Posterior vena cava (tissue), 2 donors: ENCODE results near the gene TMEM202. TPM values are rescaled to one million over a fixed set of nuclear protein-coding genes. Genes with fewer than 3 reads are reported as not detected.
"Not testable (repeated sequence)": the region's sequence is repeated elsewhere in the genome, so short reads cannot be mapped to it uniquely, and the experiment has no call there.

Experiments used
- DNase-seq: peaks from one replicate; pipeline ENCODE4 v3.0.0-alpha.2; 2020; ENCODE audit warnings: low spot score
- intact Hi-C, 2 donors: fragments of 100-400 bp; cut with DNase I; formaldehyde crosslinking; loops; one replicate each; pipeline versions ENCODE4 v1.14.1 to v1.14.2; 2022 to 2023
- total RNA-seq, 2 donors: library from RNA; stranded (reverse); fragmentation: NEBNext Ultra II Directional; extraction: Animal tissue kit (Norgen Biotek cat#: 25700); gene quantifications; one replicate each; pipeline ENCODE4 v1.2.1, GENCODE V29; 2021
- donor health status: DM: yes; HTN: yes; CAD: no.
- donor health status: DM: yes; HTN: yes; CAD: no.

TMEM202 gene
- total RNA-seq, 2 donors from 2014 or later: not detected

DNA sequence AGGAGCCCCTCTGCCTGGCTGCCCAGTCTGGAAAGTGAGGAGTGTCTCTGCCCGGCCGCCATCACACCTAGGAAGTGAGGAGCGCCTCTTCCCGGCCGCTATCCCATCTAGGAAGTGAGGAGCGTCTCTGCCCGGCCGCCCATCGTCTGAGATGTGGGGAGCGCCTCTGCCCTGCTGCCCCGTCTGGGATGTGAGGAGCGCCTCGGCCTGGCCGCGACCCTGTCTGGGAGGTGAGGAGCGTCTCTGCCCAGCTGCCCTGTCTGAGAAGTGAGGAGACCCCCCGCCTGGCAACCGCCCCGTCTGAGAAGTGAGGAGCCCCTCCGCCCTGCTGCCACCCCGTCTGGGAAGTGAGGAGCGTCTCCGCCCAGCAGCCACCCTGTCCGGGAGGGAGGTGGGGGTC, 1.8 kb upstream of the TMEM202 start:
- intact Hi-C loops: loop anchor here in 1 of 2 donors (10.0 kb wide), 1 partner anchor 1862 kb away; no protein-coding TSS in a partner anchor
- DNase-seq: not testable (repeated sequence)

DNA sequence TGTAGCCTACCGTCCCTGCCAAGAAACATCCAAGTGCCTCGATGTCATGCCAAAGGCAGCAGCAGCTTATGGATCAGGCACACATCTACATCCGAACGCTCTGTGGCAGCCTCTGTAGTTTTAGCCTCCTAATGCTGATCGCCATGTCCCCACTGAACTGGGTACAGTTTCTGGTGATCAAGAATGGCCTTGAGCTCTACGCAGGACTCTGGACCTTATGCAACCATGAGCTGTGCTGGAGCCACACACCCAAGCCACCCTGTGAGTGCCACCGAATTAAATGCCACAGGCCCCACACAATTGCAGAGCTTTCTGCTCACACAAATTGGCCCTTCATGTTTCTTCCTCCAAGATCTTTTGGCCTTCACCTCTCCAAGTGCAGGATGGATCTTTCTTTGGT, 543 bp downstream of the TMEM202 start:
- no peak for DNase-seq
- intact Hi-C loops: loop anchor here in 1 of 2 donors (10.0 kb wide), 1 partner anchor 1864 kb away; no protein-coding TSS in a partner anchor

- intact Hi-C loops: no loop called here
- no peak for DNase-seq
These were observed 4.6 kb downstream of the TMEM202 start for GRCh38 chr15:72402726-72403125.

- intact Hi-C loops: no loop called here
- no peak for DNase-seq
These were observed 6.3 kb downstream of the TMEM202 start for GRCh38 chr15:72404356-72404755.

- intact Hi-C loops: no loop called here
- DNase-seq: no peak
These were observed 6.7 kb downstream of the TMEM202 start for GRCh38 chr15:72404841-72405240.

- intact Hi-C loops: no loop called here
- no peak for DNase-seq
These were observed 8.8 kb downstream of the TMEM202 start for GRCh38 chr15:72406936-72407335.

- intact Hi-C loops: no loop called here
- DNase-seq: no peak
These were observed 13.0 kb downstream of the TMEM202 start for GRCh38 chr15:72411111-72411510.

DNA sequence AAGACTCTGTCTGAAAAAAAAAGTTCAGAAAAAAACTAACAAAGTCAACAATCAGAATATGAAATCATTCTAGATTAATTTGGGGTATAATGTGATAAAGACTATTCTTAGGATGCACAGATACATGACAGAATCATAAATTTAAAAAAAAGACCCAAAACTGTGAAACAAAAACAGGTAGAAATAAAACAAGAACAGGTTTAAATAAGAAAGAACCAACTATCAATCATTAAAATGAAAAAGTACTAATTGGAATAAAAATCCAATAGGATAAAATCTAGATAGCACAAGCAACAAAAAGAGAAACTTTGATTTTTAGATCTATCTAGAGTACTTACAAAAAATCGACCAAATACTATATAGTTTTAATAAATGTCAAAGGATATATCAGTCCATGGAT, 13.4 kb downstream of the TMEM202 start:
- intact Hi-C loops: no loop called here
- DNase-seq: no peak

- DNase-seq, intact Hi-C loops: not testable (repeated sequence)
These were observed 15.2 kb downstream of the TMEM202 start for GRCh38 chr15:72413337-72413736.

DNA sequence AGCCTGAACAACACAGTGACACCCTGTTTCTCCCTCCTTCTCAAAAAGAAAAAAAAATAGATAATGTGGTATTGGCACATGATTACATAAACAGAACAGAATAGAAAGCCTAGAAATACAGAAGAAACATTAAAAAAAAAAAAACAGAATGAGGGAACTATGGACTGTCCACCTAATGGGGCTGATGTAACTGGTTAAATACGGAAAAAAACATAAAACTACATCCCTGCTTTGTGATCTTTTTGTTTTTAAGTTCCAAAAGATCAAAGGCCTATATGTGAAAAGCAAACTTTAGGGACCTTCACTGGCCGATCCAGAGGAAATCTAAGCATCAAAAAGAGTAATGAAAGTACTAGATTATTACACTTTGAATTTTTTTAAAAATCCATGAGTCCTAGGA, 17.2 kb downstream of the TMEM202 start:
- DNase-seq: no peak
- intact Hi-C loops: no loop called here

DNA sequence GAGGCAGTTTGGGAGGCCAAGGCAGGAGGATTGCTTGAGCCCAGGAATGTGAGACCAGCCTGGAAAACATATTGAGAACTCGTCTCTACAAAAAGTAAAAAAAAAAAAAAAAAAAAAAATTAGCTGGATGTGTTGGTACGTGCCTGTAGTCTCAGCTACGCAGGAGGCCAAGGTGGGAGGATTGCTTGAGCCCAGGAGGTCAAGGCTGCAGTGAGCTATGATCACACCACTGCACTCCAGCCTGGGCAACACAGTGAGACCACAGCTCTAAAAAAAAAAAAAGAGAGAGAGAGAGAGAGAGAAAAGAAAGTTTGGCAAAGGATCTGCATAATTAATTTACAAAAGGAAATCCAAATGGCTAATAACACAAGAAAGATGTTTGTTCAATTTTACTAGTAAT, 21.7 kb downstream of the TMEM202 start:
- intact Hi-C loops, DNase-seq: not testable (repeated sequence)

GRCh38 chr15:72420576-72420975, 22.5 kb downstream of the TMEM202 start:
- DNase-seq: no peak
- intact Hi-C loops: no loop called here

DNA sequence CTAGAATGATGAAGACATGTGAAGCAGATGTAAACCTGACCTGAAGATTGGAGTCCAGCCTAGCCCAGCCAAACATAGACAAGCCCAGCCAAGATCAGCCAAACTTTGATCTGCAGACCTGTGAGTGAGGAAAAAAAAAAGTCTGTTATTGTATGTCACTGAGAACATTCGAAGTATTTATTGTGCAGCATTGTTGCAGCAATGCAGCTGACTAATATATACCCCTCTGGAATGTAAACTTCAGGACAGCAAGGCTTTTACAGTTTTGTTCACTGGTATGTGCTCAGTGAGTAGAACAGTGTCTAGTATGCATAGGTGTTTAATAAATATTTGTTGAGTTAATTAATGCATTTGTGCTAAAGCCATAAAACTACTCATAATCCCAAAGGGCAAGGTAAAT, 23.4 kb downstream of the TMEM202 start:
- no peak for DNase-seq

GRCh38 chr15:72423256-72423655, 25.2 kb downstream of the TMEM202 start:
- intact Hi-C loops: no loop called here

More for the DNA sequence above, 23.4 kb downstream of the TMEM202 start:
- intact Hi-C loops: no loop called here

DNA sequence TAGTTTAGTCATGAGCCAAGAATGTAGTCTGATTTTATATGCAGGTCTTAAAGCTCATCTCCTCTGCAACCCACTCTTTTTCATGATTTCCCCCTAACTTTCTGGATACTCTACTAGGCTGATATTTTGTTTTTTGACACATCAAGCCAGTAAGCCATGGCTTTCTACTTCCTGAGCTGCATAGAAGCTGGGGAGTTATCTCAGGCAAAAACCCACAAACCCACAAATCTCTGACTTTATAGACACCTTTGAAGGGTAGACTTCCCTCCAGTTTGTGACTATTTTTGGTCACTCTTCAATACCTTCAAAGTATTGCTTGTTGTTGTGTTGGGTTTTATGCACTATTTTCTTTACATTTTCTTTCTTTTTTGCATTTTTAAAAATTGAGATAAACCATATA, 28.6 kb downstream of the TMEM202 start:
- no peak for DNase-seq
- intact Hi-C loops: no loop called here

More at GRCh38 chr15:72423256-72423655, 25.2 kb downstream of the TMEM202 start:
- DNase-seq: no peak

GRCh38 chr15:72437650-72438316, 39.7 kb downstream of the TMEM202 start:
- intact Hi-C loops: no loop called here
- DNase-seq: no peak

DNA sequence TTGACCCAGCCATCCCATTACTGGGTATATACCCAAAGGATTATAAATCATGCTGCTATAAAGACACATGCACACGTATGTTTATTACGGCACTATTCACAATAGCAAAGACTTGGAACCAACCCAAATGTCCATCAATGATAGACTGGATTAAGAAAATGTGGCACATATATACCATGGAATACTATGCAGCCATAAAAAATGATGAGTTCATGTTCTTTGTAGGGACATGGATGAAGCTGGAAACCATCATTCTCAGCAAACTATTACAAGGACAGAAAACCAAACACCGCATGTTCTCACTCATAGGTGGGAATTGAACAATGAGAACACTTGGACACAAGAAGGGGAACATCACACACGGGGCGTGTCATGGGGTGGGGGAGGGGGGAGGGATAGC, 44.7 kb downstream of the TMEM202 start:
- intact Hi-C loops, DNase-seq: not testable (repeated sequence)

DNA sequence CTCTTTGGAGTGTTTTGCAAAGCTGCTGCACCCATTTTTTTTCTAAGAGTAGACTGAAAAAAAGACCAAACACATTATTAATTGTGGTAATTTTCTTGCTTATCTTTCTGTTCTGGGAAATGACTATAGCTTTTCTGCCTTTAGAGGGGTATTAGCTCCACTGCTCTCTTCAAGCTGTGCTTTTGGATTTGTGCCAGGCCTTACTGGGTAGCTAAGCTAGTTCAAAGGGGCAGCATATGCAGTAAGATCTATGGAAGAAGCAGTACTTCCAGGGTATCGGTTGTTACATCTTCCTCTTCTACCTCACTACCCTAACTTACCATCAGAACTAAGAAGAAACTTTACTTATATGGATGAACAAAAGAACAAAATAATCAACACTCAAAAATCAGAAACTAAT, 47.3 kb downstream of the TMEM202 start:
- no peak for DNase-seq
- intact Hi-C loops: no loop called here

DNA sequence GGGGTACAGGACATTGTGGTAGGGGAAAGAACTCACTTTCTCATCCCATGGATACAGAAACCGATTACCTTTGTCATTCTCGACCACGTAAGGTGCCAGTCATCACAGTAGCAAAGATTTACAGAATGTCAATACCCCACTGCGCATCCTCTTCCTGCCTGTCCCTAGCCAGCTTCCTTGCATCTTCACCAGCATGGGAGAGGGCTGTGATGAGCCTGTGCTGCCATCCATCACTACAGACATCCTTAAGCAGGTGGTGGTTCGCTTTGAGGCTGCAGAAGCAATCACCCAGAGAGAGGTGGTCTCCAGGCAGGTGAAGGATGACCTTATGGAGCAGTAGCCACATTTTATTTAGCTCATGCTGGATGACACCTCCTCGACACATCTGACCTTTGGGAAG, 52.7 kb downstream of the TMEM202 start:
- intact Hi-C loops: no loop called here
- DNase-seq: no peak

DNA sequence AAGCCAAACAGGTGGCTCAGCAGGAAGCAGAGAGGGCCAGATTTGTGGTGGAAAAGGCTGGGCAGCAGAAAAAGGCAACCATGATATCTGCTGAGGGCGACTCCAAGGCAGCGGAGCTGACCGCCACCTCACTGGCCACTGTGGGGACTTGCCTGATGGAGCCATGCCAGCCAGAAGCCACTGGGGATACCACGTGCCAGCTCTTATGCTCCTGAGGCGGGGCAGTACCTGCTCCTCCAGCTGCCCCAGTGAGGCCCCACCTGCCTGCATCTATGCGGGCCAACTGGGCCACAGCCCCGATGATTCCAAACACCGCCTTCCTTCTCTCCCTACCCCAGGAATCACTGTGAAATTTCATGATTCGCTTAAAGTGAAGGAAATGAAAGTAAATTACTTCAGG, 53.1 kb downstream of the TMEM202 start:
- DNase-seq: no peak
- intact Hi-C loops: no loop called here

- intact Hi-C loops: no loop called here
- no peak for DNase-seq
These were observed 58.6 kb downstream of the TMEM202 start for GRCh38 chr15:72456684-72457083.
